Thyroid gland (tissue), 4 donors: ENCODE results near the gene MLF2.

Experiments
- POLR2A ChIP-seq, 2 donors: fragments of 450-650 bp; IDR thresholded peaks; one replicate each; pipeline ENCODE4 v1.6.1; 2017; ENCODE audit warnings: antibody characterized with exemption in 2 of 2, mild to moderate bottlenecking in 2 of 2, moderate library complexity in 1 of 2
- TF ChIP-seq, protein P1 (sequence below), 6 experiments: fragments of 200-600 bp in 3 of 6; fragments of 450-650 bp in 3 of 6; sonication (generic) in 3 of 6; IDR thresholded peaks; one replicate each; pipeline ENCODE4 v1.5.1; 2016 to 2019; ENCODE audit warnings: antibody characterized with exemption in 6 of 6, mild to moderate bottlenecking in 2 of 6, inconsistent platforms in 1 of 6, moderate library complexity in 1 of 6

DNA sequence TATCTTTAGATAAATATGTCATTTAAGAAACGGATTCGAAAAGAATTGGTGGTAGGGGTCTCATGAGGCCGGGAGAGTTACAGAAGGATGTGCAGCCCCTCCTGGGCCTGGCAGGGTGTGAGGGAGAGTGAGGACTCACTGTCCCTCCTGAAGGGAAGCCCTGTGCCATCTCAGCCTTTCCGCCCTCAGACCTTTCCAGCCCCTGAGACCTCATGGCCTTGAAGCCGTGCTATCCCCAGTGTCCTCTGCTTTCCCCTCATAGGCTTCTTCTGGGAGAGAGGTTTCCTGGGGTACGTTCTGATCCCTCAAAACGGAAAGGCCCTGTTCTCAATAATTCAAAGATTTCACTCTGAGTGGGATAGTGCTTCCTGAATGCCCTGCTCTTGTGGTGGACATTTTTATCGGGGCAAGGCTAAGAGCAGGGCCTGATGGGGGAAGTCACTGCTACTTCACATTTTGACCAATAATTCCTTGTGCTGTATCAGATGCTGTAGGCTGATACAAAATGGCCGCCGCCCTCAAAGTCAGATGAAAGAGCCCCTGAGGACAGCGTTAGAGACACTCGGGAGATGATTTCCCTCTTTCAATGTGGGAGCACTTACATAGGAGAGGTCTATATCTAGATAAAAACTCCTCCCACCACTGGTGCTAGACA lies 37.7 kb upstream of the MLF2 start:
- TF ChIP-seq, protein P1, sequence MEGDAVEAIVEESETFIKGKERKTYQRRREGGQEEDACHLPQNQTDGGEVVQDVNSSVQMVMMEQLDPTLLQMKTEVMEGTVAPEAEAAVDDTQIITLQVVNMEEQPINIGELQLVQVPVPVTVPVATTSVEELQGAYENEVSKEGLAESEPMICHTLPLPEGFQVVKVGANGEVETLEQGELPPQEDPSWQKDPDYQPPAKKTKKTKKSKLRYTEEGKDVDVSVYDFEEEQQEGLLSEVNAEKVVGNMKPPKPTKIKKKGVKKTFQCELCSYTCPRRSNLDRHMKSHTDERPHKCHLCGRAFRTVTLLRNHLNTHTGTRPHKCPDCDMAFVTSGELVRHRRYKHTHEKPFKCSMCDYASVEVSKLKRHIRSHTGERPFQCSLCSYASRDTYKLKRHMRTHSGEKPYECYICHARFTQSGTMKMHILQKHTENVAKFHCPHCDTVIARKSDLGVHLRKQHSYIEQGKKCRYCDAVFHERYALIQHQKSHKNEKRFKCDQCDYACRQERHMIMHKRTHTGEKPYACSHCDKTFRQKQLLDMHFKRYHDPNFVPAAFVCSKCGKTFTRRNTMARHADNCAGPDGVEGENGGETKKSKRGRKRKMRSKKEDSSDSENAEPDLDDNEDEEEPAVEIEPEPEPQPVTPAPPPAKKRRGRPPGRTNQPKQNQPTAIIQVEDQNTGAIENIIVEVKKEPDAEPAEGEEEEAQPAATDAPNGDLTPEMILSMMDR (IDR thresholded peaks at IDR 0.05): no peak
- no peak for TF ChIP-seq POLR2A (IDR thresholded peaks at IDR 0.05)
